Right kidney (tissue), 1 donor: Measurements from ENCODE around the gene GTF2H3.

Experiments used
- DNase-seq: peaks from one replicate; pipeline ENCODE4 v3.0.0-alpha.2; 2016

Gene GTF2H3

GRCh38 chr12:123643911-123644310 is 10.3 kb downstream of the GTF2H3 start:
- no peak for DNase-seq

DNA sequence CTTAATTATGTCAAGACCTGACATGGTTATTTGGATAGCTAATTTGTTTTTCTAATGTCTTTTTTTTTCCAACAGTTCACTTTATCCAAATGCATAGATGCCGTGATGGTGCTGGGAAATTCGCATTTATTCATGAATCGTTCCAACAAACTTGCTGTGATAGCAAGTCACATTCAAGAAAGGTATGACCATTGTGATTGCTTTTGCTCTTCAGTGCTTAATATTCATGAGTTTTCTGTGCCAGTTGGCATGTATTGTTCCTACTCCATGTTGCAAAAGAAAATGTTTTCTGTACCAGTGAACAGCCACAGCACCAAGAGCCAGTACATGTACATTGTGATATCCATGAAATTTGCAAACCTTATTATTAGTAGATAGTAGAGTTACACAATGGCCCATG is 11.8 kb downstream of the GTF2H3 start:
- no peak for DNase-seq

DNA sequence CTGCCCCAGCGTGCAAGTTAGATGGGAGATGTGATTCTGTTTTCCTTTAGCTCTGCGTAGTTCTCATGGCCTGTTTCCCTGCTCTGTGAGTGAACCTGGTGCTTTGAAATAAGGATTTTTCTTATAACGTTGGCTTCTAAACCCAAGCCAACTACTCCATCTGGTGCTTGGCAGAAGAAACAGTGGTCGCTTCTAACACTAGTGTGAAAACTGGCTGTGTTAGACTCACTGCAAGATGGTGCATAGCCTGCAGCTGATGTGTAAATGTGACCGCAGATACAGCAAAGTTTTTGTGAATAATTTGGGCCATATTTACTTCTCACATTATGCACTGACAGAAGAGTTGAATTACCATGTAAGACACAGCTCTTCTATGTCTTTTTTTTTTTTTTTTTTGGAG is 12.2 kb downstream of the GTF2H3 start:
- no peak for DNase-seq

GRCh38 chr12:123648401-123648800 is 14.8 kb downstream of the GTF2H3 start:
- DNase-seq: no peak

DNA sequence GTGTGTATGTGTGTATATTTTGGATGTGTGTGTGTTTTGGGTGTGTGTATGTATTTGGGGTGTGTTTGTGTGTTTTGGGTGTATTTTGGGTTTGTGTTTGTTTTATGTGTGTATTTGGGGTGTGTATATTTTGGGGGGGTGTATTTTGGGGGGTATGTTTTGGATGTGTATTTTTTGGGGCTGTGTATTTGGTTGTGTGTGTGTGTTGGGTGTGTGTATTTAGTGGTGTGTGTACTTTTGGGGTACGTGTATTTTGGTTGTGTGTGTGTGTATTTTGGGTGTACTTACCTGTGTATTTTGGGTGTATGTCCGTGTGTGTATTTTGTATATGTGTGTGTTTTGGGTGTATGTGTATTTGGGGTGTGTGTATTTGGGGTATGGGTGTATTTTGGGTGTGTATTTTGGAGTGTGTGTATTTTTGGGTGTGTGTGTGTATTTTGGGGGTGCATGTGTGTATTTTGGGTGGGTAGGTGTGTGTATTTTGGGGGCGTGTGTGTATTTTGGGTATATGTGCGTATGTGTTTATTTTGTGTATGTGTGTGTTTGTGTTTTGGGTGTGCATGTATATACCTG is 20.6 kb downstream of the GTF2H3 start:
- no peak for DNase-seq

- no peak for DNase-seq
These were observed 21.8 kb downstream of the GTF2H3 start for GRCh38 chr12:123655420-123655819.

- DNase-seq: no peak
These were observed 22.8 kb downstream of the GTF2H3 start for GRCh38 chr12:123656392-123656791.

GRCh38 chr12:123657211-123657610 is 23.6 kb downstream of the GTF2H3 start:
- DNase-seq: no peak

DNA sequence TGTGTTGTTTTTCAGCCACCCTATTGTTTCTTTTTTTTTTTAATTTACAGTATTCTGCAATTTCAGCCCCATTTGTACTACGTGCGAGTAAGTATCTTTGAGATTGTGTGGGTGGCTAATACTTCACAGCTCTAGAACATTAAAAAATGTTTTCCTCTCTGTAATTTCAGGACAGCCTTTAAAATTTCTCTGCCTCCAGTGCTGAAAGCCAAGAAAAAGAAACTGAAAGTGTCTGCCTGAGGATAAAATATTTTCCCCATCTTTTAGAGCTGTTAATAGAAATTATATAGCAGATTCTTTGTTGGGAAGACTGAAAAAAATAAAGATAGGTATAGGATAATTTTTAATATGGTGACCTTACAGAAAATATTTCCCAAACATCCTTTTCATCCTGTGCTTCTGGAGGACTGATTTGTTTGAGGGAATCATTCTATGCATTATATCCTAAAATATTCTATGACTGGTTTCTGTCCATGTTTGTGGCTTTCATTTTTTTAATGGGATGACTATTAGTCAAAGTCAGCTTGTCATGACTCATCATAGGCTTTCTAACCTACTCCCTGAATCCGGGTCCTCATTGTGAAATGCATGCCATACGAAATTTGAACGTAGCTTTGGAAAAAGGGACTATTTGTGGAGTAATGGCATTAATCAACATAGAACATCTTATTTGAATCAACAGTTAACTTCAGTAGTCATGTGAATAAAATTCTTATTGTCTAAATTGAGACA is 26.5 kb downstream of the GTF2H3 start:
- DNase-seq: no peak

DNA sequence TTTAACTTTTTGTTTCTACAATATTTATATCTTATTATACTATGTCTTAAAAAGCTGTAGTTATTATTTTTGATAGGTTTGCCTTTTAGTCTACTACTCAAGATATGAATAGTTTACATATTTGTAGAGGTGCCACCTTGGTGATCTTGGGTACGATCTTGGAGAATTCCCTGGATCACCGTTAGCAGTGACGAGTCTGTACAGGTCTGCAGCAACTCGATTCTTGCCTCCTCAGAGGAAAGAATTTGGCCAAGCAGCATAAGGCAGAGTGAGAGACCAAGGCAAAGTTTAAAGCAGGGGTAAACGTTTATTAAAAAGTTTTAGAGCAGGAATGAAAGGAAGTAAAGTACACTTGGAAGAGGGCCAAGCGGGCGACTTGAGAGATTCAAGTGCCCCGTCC is 34.1 kb downstream of the GTF2H3 start:
- DNase-seq: no peak

GRCh38 chr12:123670882-123671728 is 37.5 kb downstream of the GTF2H3 start, which contains the start of gene TCTN2:
Gene TCTN2 (plus strand): TSS chr12:123671113. CDS start chr12:123671241, 128 bp downstream.
- peak; percentile 83 for DNase-seq

DNA sequence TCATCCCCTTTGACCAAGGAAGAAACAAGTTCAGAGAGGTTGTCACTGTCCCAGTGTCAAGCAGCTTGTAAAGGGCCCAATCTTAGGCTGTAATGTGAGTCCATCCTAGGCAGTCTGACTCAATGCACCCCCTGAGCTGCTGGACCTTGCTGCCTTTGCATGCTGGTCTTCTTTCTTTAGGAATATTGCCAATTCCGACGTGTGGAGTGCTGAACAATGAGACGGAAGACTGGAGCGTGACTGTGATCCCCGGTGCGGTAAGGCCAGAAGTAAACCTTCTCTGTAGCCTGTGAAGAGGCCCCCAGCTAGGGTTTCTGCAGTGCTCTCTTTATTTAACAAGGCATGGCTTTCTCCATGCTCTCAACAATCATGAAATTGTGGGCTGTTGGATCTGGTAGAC is 38.2 kb downstream of the GTF2H3 start:
- no peak for DNase-seq

DNA sequence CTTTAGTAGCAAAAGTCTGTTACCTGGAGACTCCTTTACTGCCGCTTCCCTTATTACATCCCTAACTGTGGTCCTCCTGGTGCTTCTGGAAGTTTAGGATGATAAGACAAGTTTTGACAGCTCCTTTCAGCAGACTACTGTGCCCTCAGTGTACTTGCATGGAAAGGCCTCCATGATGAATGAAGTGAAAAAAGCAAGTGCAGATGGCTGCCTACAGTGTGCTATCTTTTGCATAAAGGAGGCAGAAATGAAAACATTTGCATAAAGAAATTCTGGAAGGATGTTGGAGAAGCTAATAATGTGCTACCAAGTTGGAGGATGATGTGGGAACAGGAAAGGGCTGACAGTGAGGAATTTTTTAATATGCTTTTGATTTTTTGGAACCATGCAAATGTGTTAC is 41.8 kb downstream of the GTF2H3 start:
- DNase-seq: no peak

DNA sequence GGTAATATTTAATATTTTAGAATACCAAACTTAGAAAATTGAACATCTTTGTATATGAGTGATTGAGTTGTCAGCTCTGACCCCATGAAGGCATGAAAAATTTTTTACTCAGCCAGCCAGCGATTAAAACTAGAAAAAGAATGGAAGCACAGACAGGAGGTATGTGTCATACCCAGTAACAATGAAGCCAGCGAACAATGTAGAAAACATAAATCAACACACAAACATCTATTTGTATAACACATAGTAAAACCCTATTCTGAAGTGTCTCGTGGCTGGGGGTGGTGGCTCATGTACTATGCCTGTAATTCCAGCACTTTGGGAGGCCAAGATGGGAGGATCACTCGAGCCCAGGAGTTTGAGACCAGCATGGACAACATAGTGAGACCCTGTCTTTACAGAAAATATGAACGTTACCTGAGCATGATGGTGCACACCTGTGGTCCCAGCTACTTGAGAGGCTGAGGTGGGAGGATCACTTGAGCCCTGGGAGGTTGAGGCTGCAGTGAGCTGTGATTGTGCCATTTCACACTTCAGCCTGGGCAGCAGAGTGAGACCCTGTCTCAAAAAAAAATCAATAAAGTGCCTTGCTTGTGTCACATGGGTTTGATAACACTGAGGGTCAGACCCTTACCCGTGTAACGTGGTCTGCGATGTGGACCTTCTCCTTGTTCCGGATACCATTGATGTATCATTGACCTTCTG is 43.1 kb downstream of the GTF2H3 start:
- DNase-seq: no peak

DNA sequence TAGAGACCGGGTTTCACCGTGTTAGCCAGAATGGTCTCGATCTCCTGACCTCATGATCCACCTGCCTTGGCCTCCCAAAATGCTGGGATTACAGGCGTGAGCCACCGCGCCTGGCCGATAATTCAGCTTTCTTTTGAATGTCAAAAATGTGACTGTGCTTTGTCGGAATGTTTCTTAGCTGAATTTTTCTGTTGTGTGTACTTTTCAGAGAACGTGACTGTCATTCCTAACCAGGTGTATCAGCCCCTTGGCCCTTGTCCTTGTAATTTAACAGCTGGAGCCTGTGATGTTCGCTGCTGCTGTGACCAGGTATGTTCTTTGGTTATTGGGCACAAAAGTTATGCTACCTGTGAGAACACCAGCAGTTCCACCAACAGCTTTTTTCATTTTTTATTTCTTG is 45.4 kb downstream of the GTF2H3 start:
- no peak for DNase-seq

- DNase-seq: no peak
These were observed 48.0 kb downstream of the GTF2H3 start for GRCh38 chr12:123681605-123682004.

GRCh38 chr12:123683964-123684363 is 50.3 kb downstream of the GTF2H3 start:
- no peak for DNase-seq

DNA sequence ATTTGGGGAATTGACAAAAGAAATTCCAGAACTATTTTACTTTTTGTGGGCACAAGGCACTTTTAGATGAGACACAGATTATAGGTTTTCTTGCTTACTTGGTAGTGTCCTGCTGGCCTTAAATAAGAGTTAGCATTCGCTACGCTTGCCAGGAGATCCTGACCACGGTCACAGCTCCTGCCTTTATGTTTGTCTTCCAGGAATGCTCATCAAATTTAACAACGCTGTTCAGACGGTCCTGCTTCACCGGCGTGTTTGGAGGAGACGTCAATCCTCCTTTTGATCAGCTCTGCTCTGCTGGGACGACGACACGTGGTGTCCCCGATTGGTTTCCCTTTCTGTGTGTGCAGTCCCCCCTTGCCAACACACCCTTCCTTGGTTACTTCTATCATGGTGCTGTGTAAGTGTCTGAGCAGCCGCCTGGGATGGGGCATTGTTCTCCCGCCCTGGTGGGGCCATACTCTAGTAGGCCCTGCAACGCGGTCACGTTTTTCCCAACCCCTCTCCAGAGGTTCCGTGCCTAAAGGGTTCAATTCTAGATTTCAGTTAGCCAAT is 53.1 kb downstream of the GTF2H3 start:
- no peak for DNase-seq

GRCh38 chr12:123690191-123690840 is 56.7 kb downstream of the GTF2H3 start:
- DNase-seq: no peak

DNA sequence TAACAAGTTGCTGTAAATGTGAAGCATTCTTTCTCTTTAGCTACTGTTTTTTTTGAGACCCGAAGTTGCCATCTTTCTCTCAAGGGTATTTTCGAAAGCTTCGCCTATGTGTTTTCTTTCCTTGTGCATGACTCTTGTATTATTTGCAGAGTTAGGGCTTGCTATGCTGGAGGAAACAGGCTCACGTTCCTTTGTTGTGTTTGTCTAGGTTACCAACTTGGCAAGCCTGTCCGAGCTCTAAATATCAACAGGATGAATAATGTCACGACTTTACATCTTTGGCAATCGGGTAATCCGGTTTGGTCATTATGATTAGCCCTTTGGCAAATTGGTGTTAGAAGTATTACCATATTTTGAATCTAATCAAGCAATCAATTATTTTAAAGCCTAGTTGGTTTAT is 62.6 kb downstream of the GTF2H3 start:
- no peak for DNase-seq

GRCh38 chr12:123696646-123697045 is 63.0 kb downstream of the GTF2H3 start:
- DNase-seq: no peak

DNA sequence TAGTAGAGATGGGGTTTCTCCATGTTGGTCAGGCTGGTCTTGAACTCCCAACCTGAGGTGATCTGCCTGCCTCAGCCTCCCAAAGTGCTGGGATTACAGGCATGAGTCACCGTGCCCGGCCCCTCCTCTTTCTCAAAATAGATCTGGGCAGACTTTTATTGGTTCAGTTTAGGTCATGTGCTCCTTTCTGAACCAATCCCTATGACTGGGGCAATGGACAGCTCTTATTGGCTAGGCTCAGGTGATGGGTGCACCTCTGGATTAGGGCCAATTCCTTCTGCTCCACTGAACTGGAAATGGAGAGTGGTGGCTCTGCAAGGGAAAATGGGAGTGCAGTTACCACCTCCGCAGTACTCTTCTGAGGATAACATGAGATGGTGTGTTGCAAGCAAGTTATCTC is 72.3 kb downstream of the GTF2H3 start:
- DNase-seq: no peak
